Ramos (cell line): Measurements from ENCODE around the gene APBB3.
"Not testable (repeated sequence)": the region's sequence is repeated elsewhere in the genome, so short reads cannot be mapped to it uniquely, and the experiment has no call there.

Source experiments
- in situ Hi-C: fragments of 300-500 bp; cut with MboI; formaldehyde crosslinking; loops from one replicate; pipeline ENCODE4 v1.14.3; 2022; ENCODE audit warnings: low sequenced_read_pairs; ENCODE audit not compliant: unreplicated experiment

The APBB3 gene

GRCh38 chr5:140579188-140579747 lies 14.9 kb upstream of the APBB3 start:
- in situ Hi-C loops = not testable (repeated sequence)

- in situ Hi-C loops = no loop called here
Observed at GRCh38 chr5:140576776-140577201, 12.4 kb upstream of the APBB3 start.

GRCh38 chr5:140575309-140575708 lies 10.9 kb upstream of the APBB3 start:
- in situ Hi-C loops = no loop called here

GRCh38 chr5:140574165-140574564 lies 9.8 kb upstream of the APBB3 start:
- in situ Hi-C loops = no loop called here

- in situ Hi-C loops = no loop called here
Observed at GRCh38 chr5:140573683-140574082, 9.3 kb upstream of the APBB3 start.

- in situ Hi-C loops = no loop called here
Observed at GRCh38 chr5:140571105-140571504, 6.7 kb upstream of the APBB3 start.

GRCh38 chr5:140570488-140570887 lies 6.1 kb upstream of the APBB3 start:
- in situ Hi-C loops = no loop called here

- in situ Hi-C loops = no loop called here
Observed at GRCh38 chr5:140570058-140570457, 5.7 kb upstream of the APBB3 start.

- in situ Hi-C loops = no loop called here
Observed at GRCh38 chr5:140569197-140569596, 4.8 kb upstream of the APBB3 start.

- in situ Hi-C loops = no loop called here
Observed at GRCh38 chr5:140568443-140569063, 4.2 kb upstream of the APBB3 start.

- in situ Hi-C loops = no loop called here
Observed at GRCh38 chr5:140567871-140568270, 3.5 kb upstream of the APBB3 start.

GRCh38 chr5:140567136-140567818 lies 2.9 kb upstream of the APBB3 start:
- in situ Hi-C loops = no loop called here

GRCh38 chr5:140566665-140567064 lies 2.3 kb upstream of the APBB3 start:
- in situ Hi-C loops = no loop called here

- in situ Hi-C loops = no loop called here
Observed at GRCh38 chr5:140565780-140566095, 1.3 kb upstream of the APBB3 start.

- in situ Hi-C loops = no loop called here
Observed at GRCh38 chr5:140565024-140565779, 804 bp upstream of the APBB3 start.

GRCh38 chr5:140563596-140563995 lies 802 bp downstream of the APBB3 start:
- in situ Hi-C loops = no loop called here

- in situ Hi-C loops = no loop called here
Observed at GRCh38 chr5:140561753-140562523, 2.5 kb downstream of the APBB3 start.

GRCh38 chr5:140560227-140560626 lies 4.2 kb downstream of the APBB3 start:
- in situ Hi-C loops = no loop called here

- in situ Hi-C loops = no loop called here
Observed at GRCh38 chr5:140558542-140558941, 5.9 kb downstream of the APBB3 start.

- in situ Hi-C loops = no loop called here
Observed at GRCh38 chr5:140557965-140558364, 6.4 kb downstream of the APBB3 start.
